IMR-90 (cell line): ENCODE data around the gene CPN2. TPM values are rescaled to one million over a fixed set of nuclear protein-coding genes. Genes with fewer than 3 reads are reported as not detected.
A peak's percentile ranks its signal among the peaks of the same experiment; 100 is the strongest.

ENCODE experiments used
- ATAC-seq: fragments of 200-7000 bp; cut with Tn5 transposase; 2 replicates; pipeline ENCODE4 v1.9.1; 2020; ENCODE audit warnings: low read depth, mild to moderate bottlenecking, moderate library complexity
- BruUV-seq: library from RNA; stranded (reverse); fragments of 400-500 nt; replicated peaks from 2 replicates; lab custom pipeline; 2021; lab: Mats Ljungman, UMichigan
- CTCF ChIA-PET: fragments of 300-600 bp; formaldehyde crosslinking; extraction: SDS; loops from one replicate; lab custom pipeline; 2021; ENCODE audit warnings: antibody characterized with exemption; lab: Yijun Ruan, JAX
- POLR2A ChIA-PET: fragments of 300-600 bp; sonication (Branson Sonifier 250); formaldehyde crosslinking; loops from one replicate; lab custom pipeline; 2022; ENCODE audit warnings: antibody characterized with exemption; ENCODE audit not compliant: unreplicated experiment; lab: Charles Lee
- DNase-seq: peaks from one replicate; pipeline ENCODE4 v3.0.0; 2013
- H2AFZ ChIP-seq: replicated peaks from 2 replicates; pipeline ENCODE3; 2013; ENCODE audit warnings: low read length, mild to moderate bottlenecking; ENCODE audit not compliant: poor library complexity
- H2AK5ac ChIP-seq: 2 replicates; pipeline ENCODE4 v1.6.1; 2013; ENCODE audit warnings: low read depth, low read length, inconsistent platforms
- H2AK9ac ChIP-seq: replicated peaks from 2 replicates; pipeline ENCODE3; 2013; ENCODE audit warnings: mild to moderate bottlenecking, low read depth, low read length, moderate library complexity; ENCODE audit not compliant: poor library complexity
- H2BK120ac ChIP-seq: 2 replicates; pipeline ENCODE4 v1.6.1; 2013; ENCODE audit warnings: low read depth, low read length, inconsistent platforms
- H2BK15ac ChIP-seq: 3 replicates; pipeline ENCODE4 v1.6.1; 2013; ENCODE audit warnings: low read depth, low read length, inconsistent platforms
- H2BK20ac ChIP-seq: 2 replicates; pipeline ENCODE4 v1.6.1; 2013; ENCODE audit warnings: low read depth, mild to moderate bottlenecking, inconsistent platforms, low read length, moderate library complexity
- H2BK5ac ChIP-seq: 2 replicates; pipeline ENCODE4 v1.6.1; 2013; ENCODE audit warnings: mild to moderate bottlenecking, low read depth, low read length, inconsistent platforms; ENCODE audit not compliant: poor library complexity, severe bottlenecking
- H3K14ac ChIP-seq: replicated peaks from 2 replicates; pipeline ENCODE4 v1.6.1; 2013; ENCODE audit warnings: low read depth, low read length, inconsistent platforms
- H3K18ac ChIP-seq: 2 replicates; pipeline ENCODE4 v1.6.1; 2013; ENCODE audit warnings: low read depth, low read length, control low read depth
- H3K23ac ChIP-seq: 2 replicates; pipeline ENCODE4 v1.6.1; 2013; ENCODE audit warnings: low read depth, low read length, inconsistent platforms
- H3K27ac ChIP-seq: 2 replicates; pipeline ENCODE4 v1.5.1; 2013; ENCODE audit warnings: mild to moderate bottlenecking, control low read depth, low read length; ENCODE audit not compliant: insufficient read depth
- H3K27me3 ChIP-seq: 2 replicates; pipeline ENCODE4 v1.6.1; 2013; ENCODE audit warnings: low read length; ENCODE audit not compliant: control insufficient read depth, insufficient read depth
- H3K36me3 ChIP-seq: 2 replicates; pipeline ENCODE4 v1.6.1; 2013; ENCODE audit warnings: low read length, mixed read lengths; ENCODE audit not compliant: control insufficient read depth, insufficient read depth
- H3K4ac ChIP-seq: 2 replicates; pipeline ENCODE4 v1.6.1; 2013; ENCODE audit warnings: low read depth, low read length, inconsistent platforms
- H3K4me1 ChIP-seq: 2 replicates; pipeline ENCODE4 v1.6.1; 2013; ENCODE audit warnings: low read length, mixed read lengths; ENCODE audit not compliant: control insufficient read depth, insufficient read depth
- H3K4me2 ChIP-seq: 2 replicates; pipeline ENCODE4 v1.6.1; 2013; ENCODE audit warnings: low read depth, mild to moderate bottlenecking, control low read depth, low read length, moderate library complexity
- H3K4me3 ChIP-seq: 2 replicates; pipeline ENCODE4 v1.5.1; 2013; ENCODE audit warnings: low read depth, mild to moderate bottlenecking, control low read depth, low read length, moderate library complexity; ENCODE audit not compliant: insufficient read depth
- H3K56ac ChIP-seq: 2 replicates; pipeline ENCODE4 v1.6.1; 2013; ENCODE audit warnings: low read length, inconsistent platforms; ENCODE audit not compliant: insufficient read depth; ENCODE audit errors: extremely low read depth
- H3K79me1 ChIP-seq, 2 experiments: 2 replicates each; pipeline ENCODE4 v1.6.1; 2013; ENCODE audit warnings: low read length in 2 of 2, inconsistent platforms in 1 of 2, low read depth in 1 of 2
- H3K9ac ChIP-seq: 2 replicates; pipeline ENCODE4 v1.6.1; 2013; ENCODE audit warnings: low read depth, low read length, control low read depth
- H3K9me1 ChIP-seq: 2 replicates; pipeline ENCODE4 v1.6.1; 2013; ENCODE audit warnings: low read length, inconsistent platforms; ENCODE audit not compliant: insufficient read depth
- H3K9me3 ChIP-seq: 2 replicates; pipeline ENCODE4 v1.6.1; 2013; ENCODE audit warnings: low read length; ENCODE audit not compliant: control insufficient read depth, insufficient read depth
- H4K20me1 ChIP-seq: 2 replicates; pipeline ENCODE4 v1.6.1; 2013; ENCODE audit warnings: low read length, inconsistent platforms; ENCODE audit not compliant: insufficient read depth
- H4K5ac ChIP-seq: 2 replicates; pipeline ENCODE4 v1.6.1; 2013; ENCODE audit warnings: mild to moderate bottlenecking, low read depth, low read length, control low read depth
- H4K8ac ChIP-seq, 2 experiments: 2 replicates each; pipeline ENCODE4 v1.6.1; 2013; ENCODE audit warnings: low read depth in 2 of 2, low read length in 2 of 2, control low read depth in 1 of 2, inconsistent platforms in 1 of 2
- H4K91ac ChIP-seq: 2 replicates; pipeline ENCODE4 v1.6.1; 2013; ENCODE audit warnings: low read depth, low read length, inconsistent platforms; ENCODE audit not compliant: insufficient read depth
- BHLHE40 ChIP-seq: fragments of 150-350 bp; IDR thresholded peaks from 2 replicates; pipeline ENCODE4 v1.6.1; 2016; ENCODE audit warnings: mild to moderate bottlenecking, low read depth, low read length
- CEBPB ChIP-seq: IDR thresholded peaks from 2 replicates; pipeline ENCODE4 v1.6.1; 2012; ENCODE audit warnings: low read depth, low read length, improper control_type of control experiment
- ELK1 ChIP-seq: fragments of 150-350 bp; IDR thresholded peaks from 2 replicates; pipeline ENCODE4 v1.6.1; 2016; ENCODE audit warnings: low read depth, mild to moderate bottlenecking, low read length, moderate library complexity, borderline replicate concordance
- RAD21 ChIP-seq: IDR thresholded peaks from 2 replicates; pipeline ENCODE4 v1.6.1; 2012; ENCODE audit warnings: low read length, improper control_type of control experiment
- WGBS, 2 experiments: methylation state at CpG; one replicate each; pipeline versions ENCODE4 v1.1.5 to v1.1.7; 2013; ENCODE audit warnings: missing lambda C conversion rate in 2 of 2; ENCODE audit not compliant: insufficient read length in 1 of 2; ENCODE audit errors: extremely low coverage in 2 of 2; 5-methylcytosine and 5-hydroxymethylcytosine counted together
- dilution Hi-C: fragments of 300-500 bp; cut with HindIII; formaldehyde crosslinking; loops from one replicate; pipeline ENCODE4 v1.14.3; 2018; ENCODE audit warnings: low sequenced_read_pairs; ENCODE audit not compliant: unreplicated experiment
- in situ Hi-C: fragments of 300-500 bp; cut with MboI; formaldehyde crosslinking; loops from 3 replicates; pipeline ENCODE4 v1.14.3; 2019; ENCODE audit warnings: low sequenced_read_pairs, inconsistent platforms, mixed read lengths
- intact Hi-C: fragments of 100-400 bp; cut with micrococcal nuclease; formaldehyde crosslinking; loops from 2 replicates; pipeline ENCODE4 v1.10.0; 2022
- polyA plus RNA-seq, 3 experiments: library from polyadenylated mRNA; depleted of rRNA; stranded (reverse); fragments of >200 nt; gene quantifications; 2 replicates each; pipeline ENCODE4 v1.2.3, GENCODE V29; 2012; ENCODE audit warnings: low replicate concordance in 1 of 3
- total RNA-seq: library from RNA; depleted of rRNA; stranded (reverse); fragments of >200 nt; gene quantifications from 2 replicates; pipeline ENCODE4 v1.2.3, GENCODE V29; 2012

The CPN2 gene
- total and polyA plus RNA-seq, 2 of the 4 experiments (the other 2 are of a cell fraction), result 0.07 TPM; not detected in 1

DNA sequence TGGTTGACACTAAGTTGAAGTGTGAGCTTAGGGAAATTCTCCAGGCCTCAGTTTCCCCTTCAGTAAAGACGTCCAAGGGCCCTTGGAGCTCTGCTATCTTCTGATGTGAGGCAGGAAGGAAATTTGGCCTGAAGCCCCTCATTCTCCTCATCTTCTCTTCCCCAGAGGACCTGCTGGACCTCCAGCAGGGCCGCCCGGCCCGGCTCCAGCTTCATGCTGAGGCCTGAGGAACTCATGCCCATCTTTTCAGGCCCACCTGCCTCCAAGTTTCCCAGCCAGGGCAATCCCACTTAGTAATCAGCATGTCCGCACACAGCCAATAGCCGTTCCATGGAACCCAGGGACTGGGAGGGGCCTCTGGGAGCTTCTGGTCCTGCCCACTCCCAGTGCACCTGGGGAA lies 14.4 kb upstream of the CPN2 start:
- Histone ChIP-seq H4K20me1 (no peaks in the 10 kb centered on the region), H3K79me1 (peaks cover 0 to 6% of the 10 kb centered on the region in 2 experiments; a peak in 1 of 4 replicates), H2BK5ac (peak overlapping the region; percentile 49), H3K9me1 (peaks cover 16% of the 10 kb centered on the region), H3K4me3 (no peak overlapping the region), H3K14ac (0 out of 2 replicates have a peak overlapping the region, but pooled peaks have one; percentile 33), H4K91ac (peak overlapping the region; percentile 52; the same call in 1 of the 2 replicates), H3K27ac (peak overlapping the region; percentile 33; the same call in 1 of the 2 replicates), H2BK120ac (peak overlapping the region; percentile 76), H4K8ac (peak overlapping the region in 1 of 2 experiments; percentile 45; a peak in 1 of 4 replicates), H2AK5ac (peak overlapping the region; percentile 3; the same call in 1 of the 2 replicates), H2AK9ac (no peak overlapping the region), H3K36me3 (no peaks in the 10 kb centered on the region), H2BK15ac (0 out of 3 replicates have a peak overlapping the region, but pooled peaks have one; percentile 8), H3K9me3 (no peaks in the 10 kb centered on the region), H3K4me1 (peaks cover 30% of the 10 kb centered on the region), H3K23ac (no peak overlapping the region; the same call in 1 of the 2 replicates), H3K27me3 (peaks cover 3% of the 10 kb centered on the region; the same call in 1 of the 2 replicates), H3K4me2 (no peak overlapping the region), H3K18ac (no peak overlapping the region), H2AFZ (no peak overlapping the region), H3K56ac (no peak overlapping the region), H4K5ac (no peak overlapping the region), H3K9ac (no peak overlapping the region), H3K4ac (peak overlapping the region; percentile 46), H2BK20ac (peak overlapping the region; percentile 61)
- no peak for ATAC-seq
- no TSS peak for BruUV-seq
- DNase-seq, result no peak
- CTCF ChIA-PET, result no interaction called here
- in situ Hi-C loops (no loop called here), intact Hi-C loops (no loop called here), dilution Hi-C loops (no loop called here)
- TF ChIP-seq ELK1 (no peak), CEBPB (no peak), RAD21 (no peak), BHLHE40 (no peak)
- POLR2A ChIA-PET, result interaction anchor here (0.5 kb wide), 1 partner anchor 341 kb away, joined by 3 read pairs; no protein-coding TSS in a partner anchor
- WGBS, 2 experiments, result 100% methylated on average over 1 of the region's 6 CpGs; no CpG with 5 or more reads in 1 of the 2 experiments
